WI38 (cell line): ENCODE data around the gene ZCWPW2.

Experiments used
- H3K4me3 ChIP-seq: 2 replicates; pipeline ENCODE4 v1.5.1; 2011; ENCODE audit warnings: low read depth, mild to moderate bottlenecking, control low read depth, low read length
- TF ChIP-seq, protein P1 (sequence below): IDR thresholded peaks from 2 replicates; pipeline ENCODE4 v1.5.1; 2012; ENCODE audit warnings: low read depth, mild to moderate bottlenecking, control low read depth, low read length

ZCWPW2 gene

DNA sequence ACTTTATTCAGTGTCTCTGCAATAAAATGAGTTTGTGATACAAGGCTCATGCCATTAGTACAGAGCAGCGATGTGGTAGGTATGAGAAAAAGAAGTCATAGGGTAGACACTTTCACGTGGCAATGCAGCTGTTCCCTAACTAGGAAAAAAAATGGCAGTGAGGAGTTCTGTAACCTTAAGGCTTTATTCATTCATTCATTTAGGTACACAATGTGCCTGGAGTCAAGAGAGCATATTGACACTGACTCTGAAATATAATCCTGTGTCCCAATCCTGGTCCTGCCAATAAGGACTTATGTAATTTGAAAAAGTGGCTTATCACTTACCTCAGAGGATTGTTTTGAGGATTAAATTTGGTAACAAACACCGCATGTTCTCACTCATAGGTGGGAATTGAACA lies 173.1 kb downstream of the ZCWPW2 start:
- H3K4me3 ChIP-seq, result no peak overlapping the region
- TF ChIP-seq, protein P1, sequence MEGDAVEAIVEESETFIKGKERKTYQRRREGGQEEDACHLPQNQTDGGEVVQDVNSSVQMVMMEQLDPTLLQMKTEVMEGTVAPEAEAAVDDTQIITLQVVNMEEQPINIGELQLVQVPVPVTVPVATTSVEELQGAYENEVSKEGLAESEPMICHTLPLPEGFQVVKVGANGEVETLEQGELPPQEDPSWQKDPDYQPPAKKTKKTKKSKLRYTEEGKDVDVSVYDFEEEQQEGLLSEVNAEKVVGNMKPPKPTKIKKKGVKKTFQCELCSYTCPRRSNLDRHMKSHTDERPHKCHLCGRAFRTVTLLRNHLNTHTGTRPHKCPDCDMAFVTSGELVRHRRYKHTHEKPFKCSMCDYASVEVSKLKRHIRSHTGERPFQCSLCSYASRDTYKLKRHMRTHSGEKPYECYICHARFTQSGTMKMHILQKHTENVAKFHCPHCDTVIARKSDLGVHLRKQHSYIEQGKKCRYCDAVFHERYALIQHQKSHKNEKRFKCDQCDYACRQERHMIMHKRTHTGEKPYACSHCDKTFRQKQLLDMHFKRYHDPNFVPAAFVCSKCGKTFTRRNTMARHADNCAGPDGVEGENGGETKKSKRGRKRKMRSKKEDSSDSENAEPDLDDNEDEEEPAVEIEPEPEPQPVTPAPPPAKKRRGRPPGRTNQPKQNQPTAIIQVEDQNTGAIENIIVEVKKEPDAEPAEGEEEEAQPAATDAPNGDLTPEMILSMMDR, result no peak

DNA sequence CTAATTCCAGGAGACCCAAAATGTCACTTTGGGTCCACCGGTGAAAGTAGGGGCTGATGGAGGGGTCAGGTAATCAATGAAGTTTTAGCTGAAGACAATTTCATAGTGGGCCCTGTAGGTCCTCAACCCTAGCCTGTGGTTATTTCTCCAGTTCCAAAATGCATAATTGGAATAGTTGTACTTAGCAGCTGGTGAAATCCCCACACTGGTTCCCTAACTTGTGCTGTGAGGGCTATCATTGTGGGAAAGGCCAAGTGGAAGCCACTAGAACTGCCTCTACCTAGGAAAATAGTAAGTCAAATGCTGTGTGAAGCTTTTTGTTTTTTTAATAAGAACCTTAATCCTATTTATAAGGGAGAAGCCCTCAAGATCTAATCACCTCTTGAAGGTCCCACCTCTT lies 193.8 kb downstream of the ZCWPW2 start:
- H3K4me3 ChIP-seq, result no peak overlapping the region
- TF ChIP-seq, protein P1, result no peak

DNA sequence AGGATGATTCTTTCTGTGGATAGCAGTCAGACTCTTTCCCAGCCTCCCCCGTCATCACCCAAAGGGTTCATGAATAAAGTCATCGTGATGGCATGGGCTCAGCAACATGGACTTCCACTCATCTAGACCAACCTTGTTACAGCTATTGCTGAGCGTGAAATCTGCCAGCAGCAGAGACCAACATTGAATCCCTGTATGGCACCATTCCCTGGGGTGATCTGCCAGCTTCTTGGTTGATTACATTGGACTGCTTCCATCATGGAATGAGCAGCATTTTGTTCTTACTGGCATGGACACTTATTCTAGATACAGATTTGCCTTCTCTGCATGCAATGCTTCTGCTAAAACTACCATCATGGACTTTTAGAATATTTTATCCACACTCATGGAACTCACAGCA lies 195.7 kb downstream of the ZCWPW2 start:
- TF ChIP-seq, protein P1, result no peak
- no peak overlapping the region for H3K4me3 ChIP-seq

DNA sequence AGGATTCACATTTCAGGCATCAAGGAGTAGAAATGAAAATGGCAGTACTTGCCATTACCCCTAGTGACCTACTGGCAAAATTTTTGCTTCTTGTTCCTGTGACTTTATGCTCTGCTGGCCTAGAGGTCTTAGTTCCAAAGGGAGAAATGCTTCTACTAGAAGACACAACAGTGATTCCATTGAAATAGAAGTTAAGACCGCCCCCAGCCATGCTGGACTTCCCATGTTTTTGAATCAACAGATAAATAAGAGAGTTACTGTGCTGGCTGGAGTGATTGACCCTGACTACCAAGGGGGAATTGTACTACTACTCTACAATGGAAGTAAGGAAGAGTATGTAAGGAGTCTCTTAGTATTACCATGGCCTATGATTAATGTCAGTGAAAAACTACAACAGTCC lies 196.3 kb downstream of the ZCWPW2 start:
- H3K4me3 ChIP-seq, result no peak overlapping the region
- TF ChIP-seq, protein P1, result no peak

DNA sequence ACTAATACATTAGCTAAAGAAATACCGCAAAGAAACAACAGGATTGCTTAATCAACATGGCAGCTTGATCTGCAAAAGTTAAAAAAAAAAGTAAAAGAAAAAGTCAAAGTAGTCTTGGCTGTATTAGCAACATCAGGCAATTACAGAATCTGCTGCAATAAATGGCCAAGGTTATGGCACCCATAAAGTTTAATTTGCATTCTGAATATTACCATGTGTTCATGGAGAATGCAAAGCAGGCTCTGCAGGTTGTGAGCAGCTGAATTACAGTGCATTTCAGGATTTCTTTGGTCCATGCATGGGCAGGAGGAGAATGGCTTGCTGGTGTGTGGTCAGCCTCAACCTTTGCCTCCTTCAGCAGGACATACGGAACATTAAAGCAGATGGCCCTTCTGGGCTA lies 199.2 kb downstream of the ZCWPW2 start:
- TF ChIP-seq, protein P1, result no peak
- no peak overlapping the region for H3K4me3 ChIP-seq

DNA sequence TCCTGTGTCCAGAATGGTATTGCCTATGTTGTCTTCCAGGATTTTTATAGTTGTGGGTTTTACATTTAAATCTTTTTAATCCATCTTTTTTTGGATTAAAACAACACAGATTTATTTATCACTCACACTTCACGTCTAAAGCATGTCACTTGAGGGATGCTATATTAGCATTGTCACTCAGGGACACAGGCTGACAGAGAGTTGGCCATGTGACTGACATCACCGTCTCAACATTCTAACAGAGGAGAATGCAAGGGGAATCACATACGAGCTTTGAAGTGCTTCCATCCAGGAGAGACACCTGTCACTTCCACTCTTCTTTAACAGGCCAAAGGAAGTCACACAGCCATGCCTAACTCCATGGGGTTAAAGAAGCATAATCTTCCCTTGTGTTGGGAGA lies 204.7 kb downstream of the ZCWPW2 start:
- H3K4me3 ChIP-seq, result no peak overlapping the region
- TF ChIP-seq, protein P1, result no peak

DNA sequence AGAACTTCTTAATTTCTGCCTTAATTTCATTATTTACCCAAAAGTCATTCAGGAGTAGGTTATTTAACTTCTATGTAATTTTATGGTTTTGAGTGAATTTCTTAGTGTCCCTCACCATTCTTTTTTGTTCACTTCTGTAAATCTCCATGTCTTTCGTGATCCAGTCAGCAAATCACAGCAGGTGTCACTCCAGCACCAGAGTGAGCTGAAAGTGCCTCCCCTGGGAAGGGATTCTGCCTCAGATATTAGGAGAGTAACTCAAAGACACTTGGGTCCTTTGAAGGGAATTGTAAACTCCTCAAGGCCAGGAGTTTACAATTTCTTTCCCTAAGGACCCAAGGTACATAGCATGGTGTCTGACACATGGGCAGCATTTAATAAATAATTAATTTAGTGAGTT lies 207.7 kb downstream of the ZCWPW2 start:
- no peak overlapping the region for H3K4me3 ChIP-seq
- TF ChIP-seq, protein P1, result no peak
